Thymus (tissue), 11 donors: Measurements from ENCODE around the gene ABCD1. TPM values are rescaled to one million over a fixed set of nuclear protein-coding genes. Genes with fewer than 3 reads are reported as not detected.

ENCODE experiments used
- DNase-seq, 9 donors: peaks; one replicate each; pipeline ENCODE4 v3.0.0-alpha.2; 2013; ENCODE audit warnings: low spot score in 9 of 9, low read depth in 6 of 9, missing footprints in 1 of 9
- H3K27ac ChIP-seq, 2 donors: one replicate each; pipeline ENCODE4 v1.5.1; 2013; ENCODE audit warnings: control low read depth in 1 of 2, low read depth in 1 of 2, low read length in 1 of 2, mild to moderate bottlenecking in 1 of 2, moderate library complexity in 1 of 2
- H3K27me3 ChIP-seq, 2 donors: one replicate each; pipeline ENCODE4 v1.5.1; 2013; ENCODE audit warnings: low read length in 1 of 2; ENCODE audit not compliant: control insufficient read depth in 2 of 2, insufficient read depth in 1 of 2
- H3K36me3 ChIP-seq, 2 donors: one replicate each; pipeline ENCODE4 v1.5.1; 2013; ENCODE audit warnings: low read length in 1 of 2, mild to moderate bottlenecking in 1 of 2, moderate library complexity in 1 of 2; ENCODE audit not compliant: control insufficient read depth in 2 of 2, insufficient read depth in 2 of 2
- H3K4me1 ChIP-seq, 2 donors: one replicate each; pipeline ENCODE4 v1.5.1; 2013; ENCODE audit warnings: low read length in 2 of 2; ENCODE audit not compliant: control insufficient read depth in 2 of 2, insufficient read depth in 2 of 2
- H3K4me3 ChIP-seq, 2 donors: one replicate each; pipeline ENCODE4 v1.5.1; 2013; ENCODE audit warnings: low read length in 2 of 2, control low read depth in 1 of 2, mild to moderate bottlenecking in 1 of 2
- H3K9me3 ChIP-seq, 2 donors: one replicate each; pipeline ENCODE4 v1.5.1; 2013; ENCODE audit warnings: low read length in 1 of 2, mild to moderate bottlenecking in 1 of 2; ENCODE audit not compliant: control insufficient read depth in 2 of 2, insufficient read depth in 1 of 2
- WGBS: extraction: QIAGEN DNeasy Blood & Tissue Kit; methylation state at CpG from one replicate; pipeline ENCODE4 v1.1.7; 2013; 5-methylcytosine and 5-hydroxymethylcytosine counted together
- polyA plus RNA-seq: library from polyadenylated mRNA; stranded (reverse); fragments of 200-250 nt; gene quantifications from one replicate; pipeline ENCODE4 v1.2.3, GENCODE V29; 2013
- total RNA-seq: library from RNA; stranded (reverse); fragments of 120-200 nt; gene quantifications from one replicate; pipeline ENCODE4 v1.2.4, GENCODE V29; 2013
- donor health status: healthy.

The ABCD1 gene
- total and polyA plus RNA-seq, 2 donors = 4.7 to 6.8 TPM

DNA sequence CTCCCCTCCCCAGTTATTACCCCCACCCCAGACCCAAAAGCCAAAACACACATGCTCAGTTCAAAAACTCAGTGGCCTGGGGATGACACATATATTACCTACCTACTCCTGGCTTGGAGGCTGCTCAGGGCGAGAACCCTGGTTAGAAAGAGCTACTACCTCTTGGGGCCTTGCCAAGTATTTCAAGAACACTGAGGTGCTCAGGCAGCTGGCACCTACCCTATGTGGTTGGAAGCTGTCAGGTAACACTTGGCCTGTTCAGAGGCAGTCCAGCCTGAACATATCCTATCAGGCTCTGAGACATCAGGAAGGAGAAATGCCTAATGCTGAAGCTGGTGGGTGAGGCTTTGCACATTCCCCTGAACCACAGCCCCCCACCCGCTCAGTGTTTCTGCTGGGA is 5.4 kb upstream of the ABCD1 start:
- Histone ChIP-seq H3K36me3 (peaks cover 43 to 50% of the 10 kb centered on the region in 2 donors), H3K27ac (no peak overlapping the region), H3K4me1 (peaks cover 2 to 7% of the 10 kb centered on the region in 2 donors), H3K9me3 (no peaks in the 10 kb centered on the region), H3K4me3 (no peak overlapping the region), H3K27me3 (no peaks in the 10 kb centered on the region)
- 98% methylated on average over 2 of the region's 2 CpGs for WGBS
- no peak for DNase-seq

DNA sequence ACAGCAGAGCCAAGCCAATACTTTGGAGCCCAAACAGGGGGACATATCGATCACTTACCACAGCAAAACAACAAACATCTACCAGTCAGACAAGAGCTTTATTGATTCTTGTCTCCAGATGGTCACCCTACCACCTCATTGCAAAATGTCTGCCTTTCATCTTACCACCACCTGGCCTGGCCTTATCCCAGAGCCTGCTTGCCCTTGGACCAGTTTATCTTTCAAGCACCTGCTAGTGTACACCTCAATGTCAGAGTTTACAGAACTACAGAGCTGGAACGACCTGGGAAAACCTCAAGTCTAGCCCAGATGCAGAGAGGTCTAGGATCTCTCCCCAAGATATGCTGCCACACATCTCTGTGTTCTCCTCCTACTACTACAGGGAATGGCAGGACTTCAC is 5.0 kb upstream of the ABCD1 start:
- Histone ChIP-seq H3K4me3 (no peak overlapping the region), H3K27ac (no peak overlapping the region), H3K36me3 (peaks cover 40 to 45% of the 10 kb centered on the region in 2 donors), H3K27me3 (no peaks in the 10 kb centered on the region), H3K4me1 (peaks cover 2 to 7% of the 10 kb centered on the region in 2 donors), H3K9me3 (no peaks in the 10 kb centered on the region)
- no peak for DNase-seq
- 92% methylated on average over 2 of the region's 2 CpGs for WGBS

DNA sequence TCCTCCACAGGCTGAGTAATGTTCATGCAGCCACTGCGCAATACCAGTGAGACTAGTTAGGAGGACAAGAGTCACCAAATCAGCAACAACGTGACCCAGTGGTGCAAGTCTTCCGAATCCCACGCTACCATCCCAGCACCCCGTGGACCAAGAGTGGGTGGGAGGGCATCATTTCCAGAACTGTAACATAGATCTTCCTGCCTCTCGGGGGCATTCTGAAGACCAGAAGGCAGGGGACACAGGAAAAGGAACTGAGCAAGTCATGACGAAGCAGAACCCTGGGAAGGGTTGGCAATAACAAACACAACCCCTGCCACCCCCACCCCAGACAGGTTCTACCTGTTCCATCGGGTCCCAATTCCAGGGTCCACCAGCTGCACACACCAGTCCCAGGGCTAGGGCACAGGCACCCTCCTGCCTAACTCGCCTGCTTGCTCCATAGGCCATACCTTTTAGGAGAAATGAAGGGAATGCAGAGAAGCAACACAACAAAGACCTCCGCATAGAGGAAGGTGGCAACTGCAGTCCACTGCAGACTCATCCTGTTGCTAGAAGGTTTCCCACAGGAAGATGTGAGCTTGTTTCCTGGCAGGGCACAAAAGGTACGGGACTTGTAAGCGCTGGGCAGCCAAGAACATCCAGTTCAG is 1.8 kb upstream of the ABCD1 start:
- Histone ChIP-seq H3K27me3 (no peaks in the 10 kb centered on the region), H3K36me3 (peaks cover 22 to 23% of the 10 kb centered on the region in 2 donors), H3K9me3 (peaks cover 0 to 5% of the 10 kb centered on the region in 2 donors), H3K4me1 (peaks cover 19 to 38% of the 10 kb centered on the region in 2 donors), H3K27ac (peak overlapping the region; percentile 82 to 86), H3K4me3 (peak overlapping the region; percentile 66 to 68)
- WGBS = 37% methylated on average over 12 of the region's 12 CpGs
- DNase-seq = no peak

DNA sequence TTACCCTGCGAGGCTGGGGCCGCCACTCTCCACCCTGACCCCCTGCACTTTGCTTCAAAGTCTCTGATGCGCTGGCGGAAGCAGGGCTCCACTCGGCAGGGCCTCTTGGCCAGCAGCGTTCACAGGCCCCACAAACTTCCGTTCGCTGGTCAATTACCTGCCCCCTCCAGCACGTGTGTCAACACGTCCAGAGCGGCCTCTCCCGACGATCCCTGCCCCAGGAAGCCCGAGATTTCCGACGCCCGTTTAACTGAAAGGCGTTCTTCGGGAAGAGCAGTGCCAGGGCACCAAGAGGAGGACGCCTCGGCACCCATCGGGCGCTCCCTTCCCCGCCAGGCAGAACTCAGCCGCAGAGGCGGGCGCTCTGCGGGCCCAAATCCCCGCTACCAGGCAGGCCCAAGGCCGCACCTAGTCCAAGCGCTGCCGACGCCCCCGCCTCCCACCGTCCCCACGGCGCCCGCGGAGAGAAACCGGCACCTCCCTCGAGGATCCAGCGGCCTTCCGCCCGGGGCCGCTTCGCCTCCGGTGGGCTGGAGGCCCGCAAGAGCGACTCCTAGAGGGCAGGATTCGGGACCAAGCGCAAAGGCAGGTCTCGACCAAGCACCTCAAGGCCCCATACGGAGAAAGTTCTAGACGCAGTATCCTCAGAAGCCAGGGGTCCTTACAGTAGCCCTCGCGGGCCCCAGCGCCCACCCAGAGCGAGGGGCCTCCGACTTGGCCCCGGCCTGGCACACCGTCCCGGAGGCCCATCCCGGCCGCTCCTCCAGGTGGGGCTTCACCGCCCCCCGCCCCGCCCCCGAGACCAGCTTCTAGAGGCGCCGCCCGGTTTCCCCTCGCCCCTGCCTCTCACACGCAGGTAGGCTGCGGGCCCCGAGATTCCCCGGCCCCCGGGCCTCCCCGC is 1.1 kb upstream of the ABCD1 start:
- Histone ChIP-seq H3K27ac (peak overlapping the region; percentile 82 to 86), H3K4me3 (peak overlapping the region; percentile 66 to 68), H3K4me1 (peaks cover 19 to 40% of the 10 kb centered on the region in 2 donors), H3K27me3 (no peaks in the 10 kb centered on the region), H3K9me3 (peaks cover 0 to 5% of the 10 kb centered on the region in 2 donors), H3K36me3 (peaks cover 21 to 23% of the 10 kb centered on the region in 2 donors)
- WGBS = under 1% methylated on average over 78 of the region's 78 CpGs
- peak in 8 of 9 donors; percentile 20 to 76 (median 44) for DNase-seq

DNA sequence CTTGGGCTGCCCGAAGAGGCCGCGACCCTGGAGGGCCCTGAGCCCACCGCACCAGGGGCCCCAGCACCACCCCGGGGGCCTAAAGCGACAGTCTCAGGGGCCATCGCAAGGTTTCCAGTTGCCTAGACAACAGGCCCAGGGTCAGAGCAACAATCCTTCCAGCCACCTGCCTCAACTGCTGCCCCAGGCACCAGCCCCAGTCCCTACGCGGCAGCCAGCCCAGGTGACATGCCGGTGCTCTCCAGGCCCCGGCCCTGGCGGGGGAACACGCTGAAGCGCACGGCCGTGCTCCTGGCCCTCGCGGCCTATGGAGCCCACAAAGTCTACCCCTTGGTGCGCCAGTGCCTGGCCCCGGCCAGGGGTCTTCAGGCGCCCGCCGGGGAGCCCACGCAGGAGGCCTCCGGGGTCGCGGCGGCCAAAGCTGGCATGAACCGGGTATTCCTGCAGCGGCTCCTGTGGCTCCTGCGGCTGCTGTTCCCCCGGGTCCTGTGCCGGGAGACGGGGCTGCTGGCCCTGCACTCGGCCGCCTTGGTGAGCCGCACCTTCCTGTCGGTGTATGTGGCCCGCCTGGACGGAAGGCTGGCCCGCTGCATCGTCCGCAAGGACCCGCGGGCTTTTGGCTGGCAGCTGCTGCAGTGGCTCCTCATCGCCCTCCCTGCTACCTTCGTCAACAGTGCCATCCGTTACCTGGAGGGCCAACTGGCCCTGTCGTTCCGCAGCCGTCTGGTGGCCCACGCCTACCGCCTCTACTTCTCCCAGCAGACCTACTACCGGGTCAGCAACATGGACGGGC is 579 bp downstream of the ABCD1 start:
- H3K27me3 ChIP-seq = no peaks in the 10 kb centered on the region
- WGBS = 71% methylated on average over 54 of the region's 55 CpGs
- H3K4me3 ChIP-seq = peak overlapping the region; percentile 57 to 68
- DNase-seq = no peak
- peaks cover 19 to 40% of the 10 kb centered on the region in 2 donors for H3K4me1 ChIP-seq
- H3K9me3 ChIP-seq = peaks cover 0 to 5% of the 10 kb centered on the region in 2 donors
- peak overlapping the region; percentile 22 to 83 for H3K27ac ChIP-seq
- peaks cover 8 to 14% of the 10 kb centered on the region in 2 donors for H3K36me3 ChIP-seq

DNA sequence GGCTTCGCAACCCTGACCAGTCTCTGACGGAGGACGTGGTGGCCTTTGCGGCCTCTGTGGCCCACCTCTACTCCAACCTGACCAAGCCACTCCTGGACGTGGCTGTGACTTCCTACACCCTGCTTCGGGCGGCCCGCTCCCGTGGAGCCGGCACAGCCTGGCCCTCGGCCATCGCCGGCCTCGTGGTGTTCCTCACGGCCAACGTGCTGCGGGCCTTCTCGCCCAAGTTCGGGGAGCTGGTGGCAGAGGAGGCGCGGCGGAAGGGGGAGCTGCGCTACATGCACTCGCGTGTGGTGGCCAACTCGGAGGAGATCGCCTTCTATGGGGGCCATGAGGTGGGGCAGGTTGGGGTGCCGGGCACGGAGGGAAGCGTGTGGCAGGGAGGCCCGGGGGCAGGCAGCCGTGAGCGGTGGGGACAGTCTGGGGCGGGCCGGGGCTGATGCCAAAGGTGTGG is 1.2 kb downstream of the ABCD1 start:
- no peak for DNase-seq
- Histone ChIP-seq H3K27me3 (no peaks in the 10 kb centered on the region), H3K36me3 (peaks cover 4 to 10% of the 10 kb centered on the region in 2 donors), H3K4me1 (peaks cover 19 to 40% of the 10 kb centered on the region in 2 donors), H3K27ac (peak overlapping the region in 1 of 2 donors; percentile 83), H3K4me3 (peak overlapping the region in 1 of 2 donors; percentile 25), H3K9me3 (peaks cover 0 to 5% of the 10 kb centered on the region in 2 donors)
- 91% methylated on average over 35 of the region's 35 CpGs for WGBS

DNA sequence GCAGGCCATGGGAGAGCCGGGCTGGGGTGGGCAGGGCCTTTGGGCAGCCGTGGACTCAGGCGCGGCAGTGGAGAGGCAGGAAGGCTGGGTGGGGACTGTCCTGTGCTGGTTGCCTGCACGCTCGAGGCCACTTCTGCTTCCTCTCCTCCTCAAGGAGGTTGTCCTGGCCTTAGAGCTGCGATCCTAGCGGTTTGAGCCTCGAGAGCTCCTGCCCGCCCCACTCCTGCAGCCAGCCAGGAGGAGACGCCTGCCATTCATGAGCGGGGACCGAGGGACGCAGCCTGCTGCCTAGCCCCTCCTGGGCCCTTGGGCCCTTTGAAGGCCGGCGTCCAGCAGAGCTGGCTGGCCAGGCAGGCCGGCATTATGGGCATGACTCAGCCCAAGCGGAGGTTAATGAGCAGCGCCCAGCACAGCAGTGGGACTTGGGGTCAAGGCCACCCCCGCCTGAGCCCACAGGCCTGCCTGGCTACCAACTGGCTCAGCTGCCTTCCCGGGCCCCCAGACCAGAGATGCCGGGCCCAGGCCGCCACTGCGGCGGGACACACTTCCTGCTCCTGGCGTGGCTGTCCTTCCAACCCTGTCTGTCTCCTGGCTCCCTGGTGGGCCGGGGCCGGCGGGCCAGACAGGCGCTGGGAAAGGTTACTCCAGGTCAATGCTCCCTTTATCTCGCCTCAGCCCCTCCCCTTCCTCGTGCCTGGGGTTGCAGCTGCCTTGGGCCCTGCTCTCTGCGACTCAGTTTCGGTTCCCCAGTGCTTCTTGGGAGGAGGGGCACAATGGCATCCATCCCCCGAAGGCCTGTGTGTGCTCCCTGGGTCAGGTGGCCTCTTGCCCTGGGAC is 1.8 kb downstream of the ABCD1 start:
- peak overlapping the region; percentile 82 to 83 for H3K27ac ChIP-seq
- H3K4me1 ChIP-seq = peaks cover 19 to 40% of the 10 kb centered on the region in 2 donors
- peaks cover 2 to 8% of the 10 kb centered on the region in 2 donors for H3K36me3 ChIP-seq
- DNase-seq = peak in 8 of 9 donors; percentile 25 to 80 (median 44)
- peaks cover 0 to 5% of the 10 kb centered on the region in 2 donors for H3K9me3 ChIP-seq
- peak overlapping the region; percentile 25 to 38 for H3K4me3 ChIP-seq
- WGBS = 30% methylated on average over 34 of the region's 35 CpGs
- no peaks in the 10 kb centered on the region for H3K27me3 ChIP-seq
